Measurements from ENCODE around the gene EIF2B2. TPM values are rescaled to one million over a fixed set of nuclear protein-coding genes. Genes with fewer than 3 reads are reported as not detected.

Gene EIF2B2
- total RNA-seq, 2 donors from 2014 or later = 12.9 to 17.1 TPM

DNA sequence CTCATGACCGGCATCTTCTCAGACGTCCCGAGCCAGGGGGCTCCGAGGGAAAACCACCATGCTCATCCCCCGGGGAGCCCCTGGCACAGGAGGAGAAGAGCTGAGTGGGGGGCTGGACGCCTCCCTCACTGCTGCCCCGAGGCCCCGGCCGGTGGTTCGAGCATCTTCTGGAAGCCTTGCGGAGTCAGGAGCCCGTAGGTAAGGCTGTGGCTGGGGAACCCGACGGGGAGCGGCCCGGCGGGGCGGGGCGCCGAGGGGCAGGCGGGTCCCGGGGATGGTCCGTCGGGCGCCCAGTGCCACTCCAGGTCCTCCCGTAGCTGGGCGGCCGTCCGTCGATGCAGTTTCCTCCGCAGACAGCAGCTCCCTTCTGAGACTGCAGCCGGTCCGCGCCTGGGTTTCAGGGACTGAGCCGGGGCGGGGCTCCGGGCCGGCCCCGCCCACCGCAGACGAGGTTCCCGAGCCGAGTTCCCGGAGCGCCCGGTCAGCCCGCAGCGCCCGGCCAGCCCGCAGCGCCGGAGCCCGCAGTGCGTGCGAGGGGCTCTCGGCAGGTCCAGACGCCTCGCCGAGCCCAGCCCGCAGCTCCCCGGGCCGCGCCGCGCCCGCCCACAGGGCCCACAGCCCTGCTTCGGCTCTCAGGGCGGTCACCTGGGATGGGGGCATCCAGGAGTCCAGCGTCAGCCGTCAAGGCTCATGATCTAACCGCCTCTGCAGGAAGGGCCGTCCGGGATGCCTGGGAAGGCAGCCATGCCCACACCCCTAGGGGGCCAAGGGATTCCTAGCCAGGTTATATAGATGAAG, 47.3 kb upstream of the EIF2B2 start, which contains the start of gene PGF:
PGF (minus strand) TSS at position 369 of the 798 bp plus-strand sequence; CDS start at position 14, 355 bp downstream.
- Histone ChIP-seq H3K9me3 (no peaks in the 10 kb centered on the region), H3K27me3 (no peaks in the 10 kb centered on the region), H3K4me1 (peaks cover 33% of the 10 kb centered on the region), H3K36me3 (replicated peaks in 1 of 2; ENCODE audit: insufficient read depth in 1 of 2, low read depth in 2 of 2) (no peaks in the 10 kb centered on the region), H3K4me3 (no peak within 1 kb of the TSS), H3K27ac (no peak within 1 kb of the TSS)
- DNase-seq = peak; percentile 71 to 82 (median 77)
- peak; percentile 86 for ATAC-seq
- intact Hi-C loops (cut with DNase I) = no loop called here
- TF ChIP-seq, protein P1, sequence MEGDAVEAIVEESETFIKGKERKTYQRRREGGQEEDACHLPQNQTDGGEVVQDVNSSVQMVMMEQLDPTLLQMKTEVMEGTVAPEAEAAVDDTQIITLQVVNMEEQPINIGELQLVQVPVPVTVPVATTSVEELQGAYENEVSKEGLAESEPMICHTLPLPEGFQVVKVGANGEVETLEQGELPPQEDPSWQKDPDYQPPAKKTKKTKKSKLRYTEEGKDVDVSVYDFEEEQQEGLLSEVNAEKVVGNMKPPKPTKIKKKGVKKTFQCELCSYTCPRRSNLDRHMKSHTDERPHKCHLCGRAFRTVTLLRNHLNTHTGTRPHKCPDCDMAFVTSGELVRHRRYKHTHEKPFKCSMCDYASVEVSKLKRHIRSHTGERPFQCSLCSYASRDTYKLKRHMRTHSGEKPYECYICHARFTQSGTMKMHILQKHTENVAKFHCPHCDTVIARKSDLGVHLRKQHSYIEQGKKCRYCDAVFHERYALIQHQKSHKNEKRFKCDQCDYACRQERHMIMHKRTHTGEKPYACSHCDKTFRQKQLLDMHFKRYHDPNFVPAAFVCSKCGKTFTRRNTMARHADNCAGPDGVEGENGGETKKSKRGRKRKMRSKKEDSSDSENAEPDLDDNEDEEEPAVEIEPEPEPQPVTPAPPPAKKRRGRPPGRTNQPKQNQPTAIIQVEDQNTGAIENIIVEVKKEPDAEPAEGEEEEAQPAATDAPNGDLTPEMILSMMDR (IDR thresholded peaks at IDR 0.05) = no peak
- peak; percentile 14 to 50 (median 48) for TF ChIP-seq POLR2A (IDR thresholded peaks at IDR 0.05)
- WGBS, 2 donors = 7 to 13% methylated on average over 3 to 62 of the region's 73 CpGs

DNA sequence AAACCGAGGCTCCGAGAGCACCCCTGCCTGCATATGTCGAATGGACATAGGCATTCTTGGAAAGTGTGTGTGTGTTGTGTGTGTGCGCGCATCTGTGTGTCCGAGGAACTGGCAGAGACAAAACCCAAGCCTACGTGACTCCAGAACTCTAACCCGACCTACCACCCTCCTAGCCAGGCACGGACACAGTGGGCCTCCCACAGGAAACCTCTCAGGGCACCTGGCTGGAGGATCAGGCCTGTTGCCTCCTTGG, 46.8 kb upstream of the EIF2B2 start:
- 80 to 92% methylated on average over 8 to 9 of the region's 9 CpGs for WGBS, 2 donors
- H3K4me1 ChIP-seq = peaks cover 27% of the 10 kb centered on the region
- ATAC-seq = no peak
- no peak for DNase-seq
- TF ChIP-seq, protein P1 (IDR thresholded peaks at IDR 0.05) = no peak
- TF ChIP-seq POLR2A (IDR thresholded peaks at IDR 0.05) = no peak
- H3K4me3 ChIP-seq = no peak overlapping the region
- intact Hi-C loops (cut with DNase I) = no loop called here
- H3K36me3 ChIP-seq (replicated peaks in 1 of 2; ENCODE audit: insufficient read depth in 1 of 2, low read depth in 2 of 2) = no peaks in the 10 kb centered on the region
- no peaks in the 10 kb centered on the region for H3K9me3 ChIP-seq
- H3K27me3 ChIP-seq = no peaks in the 10 kb centered on the region
- no peak overlapping the region for H3K27ac ChIP-seq

DNA sequence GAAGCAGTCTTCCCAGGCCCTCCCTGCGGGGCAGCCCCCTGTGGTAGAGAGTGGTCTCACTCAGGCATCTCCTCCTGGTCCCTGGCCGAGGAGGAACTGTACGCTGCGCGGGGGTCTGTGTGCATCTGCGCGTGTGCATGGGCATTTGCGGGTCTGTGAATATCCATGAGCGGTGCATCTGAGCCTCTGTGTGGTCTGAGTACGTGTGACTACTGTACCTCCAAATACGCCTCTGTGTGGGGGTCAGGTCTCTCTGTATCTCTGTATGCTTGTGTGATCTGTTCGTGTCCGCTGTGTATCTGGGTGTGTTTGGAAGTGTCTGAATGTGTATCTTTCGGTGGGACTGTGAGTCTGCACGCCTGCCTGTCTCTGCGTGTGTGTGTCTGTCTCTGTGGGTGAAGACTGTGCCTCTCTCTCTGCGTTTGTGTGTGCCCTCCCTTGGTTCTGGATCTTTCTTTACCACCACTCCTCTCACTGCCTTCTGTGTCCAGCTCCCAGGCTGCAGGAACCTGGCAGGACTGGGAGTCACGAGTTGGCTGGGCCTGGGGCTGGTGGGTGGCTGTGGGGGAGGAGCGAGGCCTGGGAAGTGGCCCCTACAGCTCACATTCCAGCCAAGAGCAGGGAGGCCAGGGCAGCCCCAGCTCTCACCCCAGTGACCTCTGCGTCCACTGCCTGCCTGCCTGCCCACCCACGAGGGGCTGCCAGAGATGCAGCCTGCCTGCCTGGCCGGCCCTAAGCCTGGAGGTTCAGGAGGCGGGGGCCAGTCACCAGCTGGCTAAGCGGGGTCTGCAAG, 46.2 kb upstream of the EIF2B2 start:
- Histone ChIP-seq H3K36me3 (replicated peaks in 1 of 2; ENCODE audit: insufficient read depth in 1 of 2, low read depth in 2 of 2) (no peaks in the 10 kb centered on the region), H3K9me3 (no peaks in the 10 kb centered on the region), H3K27me3 (no peaks in the 10 kb centered on the region), H3K4me3 (no peak overlapping the region), H3K27ac (no peak overlapping the region), H3K4me1 (peaks cover 22% of the 10 kb centered on the region)
- intact Hi-C loops (cut with DNase I) = no loop called here
- no peak for DNase-seq
- no peak for ATAC-seq
- no peak for TF ChIP-seq POLR2A (IDR thresholded peaks at IDR 0.05)
- TF ChIP-seq, protein P1 (IDR thresholded peaks at IDR 0.05) = no peak
- WGBS, 2 donors = 72 to 92% methylated on average over 10 to 24 of the region's 24 CpGs

DNA sequence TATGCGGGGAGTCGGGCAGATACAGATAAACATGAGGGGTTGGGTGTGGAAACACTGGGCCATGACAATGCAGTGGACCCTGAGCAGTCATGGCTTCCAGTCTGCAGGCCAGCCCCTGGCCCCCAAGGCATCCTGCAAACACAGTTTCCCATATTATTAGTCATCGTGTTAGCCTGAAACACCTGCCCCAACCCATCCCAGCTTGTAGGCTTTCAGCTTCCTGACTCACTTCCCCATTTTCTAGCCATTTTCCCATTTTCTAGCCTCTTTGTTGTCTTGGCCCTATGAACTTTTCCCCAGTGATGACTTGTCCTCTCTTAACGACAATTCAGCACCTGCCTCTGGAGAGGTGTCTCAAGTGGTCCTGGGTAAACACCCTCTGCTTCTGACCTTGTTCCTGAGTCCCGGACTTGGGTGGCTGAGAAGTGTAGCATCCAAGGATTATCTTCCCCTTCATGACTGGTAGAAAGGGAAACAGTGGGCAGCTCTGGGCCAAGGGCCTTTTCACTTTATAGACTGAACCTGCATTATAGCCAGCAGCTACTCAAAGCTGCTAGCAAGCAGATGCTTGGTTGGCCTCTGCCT, 43.0 kb upstream of the EIF2B2 start:
- ATAC-seq (no peak), DNase-seq (no peak)
- Histone ChIP-seq H3K9me3 (no peaks in the 10 kb centered on the region), H3K27me3 (no peaks in the 10 kb centered on the region), H3K4me1 (peaks cover 10% of the 10 kb centered on the region), H3K27ac (no peak overlapping the region), H3K4me3 (no peak overlapping the region), H3K36me3 (replicated peaks in 1 of 2; ENCODE audit: insufficient read depth in 1 of 2, low read depth in 2 of 2) (no peaks in the 10 kb centered on the region)
- intact Hi-C loops (cut with DNase I) = no loop called here
- TF ChIP-seq POLR2A (IDR thresholded peaks at IDR 0.05) = no peak
- TF ChIP-seq, protein P1 (IDR thresholded peaks at IDR 0.05) = no peak
- WGBS, 2 donors = 70 to 81% methylated on average over 5 of the region's 5 CpGs

All from body of pancreas (tissue), 4 donors.